ENCODE measurements around the gene FRY. TPM values are rescaled to one million over a fixed set of nuclear protein-coding genes. Genes with fewer than 3 reads are reported as not detected.

FRY gene
- total RNA-seq, 2 donors from 2014 or later = 122 to 165 TPM

DNA sequence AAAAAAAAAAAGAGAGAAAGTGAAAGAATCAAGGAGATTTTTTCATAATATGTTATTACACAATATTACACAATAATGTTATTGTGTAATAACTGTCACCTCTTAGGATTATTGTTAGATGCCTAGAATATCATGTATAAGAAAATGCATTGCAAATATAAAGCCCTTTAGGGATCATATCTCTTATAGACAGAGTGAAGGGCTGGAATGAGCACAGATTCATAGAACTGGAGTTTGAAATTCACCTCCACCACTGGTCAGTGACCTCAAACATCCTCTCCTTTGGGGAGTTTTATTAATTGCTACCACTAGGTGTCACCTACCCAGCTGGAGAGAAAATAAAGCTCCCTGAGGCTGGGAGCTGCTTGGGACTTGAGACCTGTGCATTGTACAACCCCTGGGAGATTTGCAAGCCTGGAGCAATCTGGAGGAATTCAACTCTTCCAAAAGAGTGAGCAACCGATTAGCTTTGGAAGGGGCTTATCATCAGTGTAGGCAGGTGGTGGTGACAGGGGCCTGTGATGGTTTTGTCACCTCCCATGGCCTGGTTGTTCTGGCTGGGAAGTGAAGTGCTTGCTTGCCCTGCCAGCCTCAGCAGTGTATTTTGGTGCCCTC, 30.3 kb upstream of the FRY start:
- TF ChIP-seq, protein P1, sequence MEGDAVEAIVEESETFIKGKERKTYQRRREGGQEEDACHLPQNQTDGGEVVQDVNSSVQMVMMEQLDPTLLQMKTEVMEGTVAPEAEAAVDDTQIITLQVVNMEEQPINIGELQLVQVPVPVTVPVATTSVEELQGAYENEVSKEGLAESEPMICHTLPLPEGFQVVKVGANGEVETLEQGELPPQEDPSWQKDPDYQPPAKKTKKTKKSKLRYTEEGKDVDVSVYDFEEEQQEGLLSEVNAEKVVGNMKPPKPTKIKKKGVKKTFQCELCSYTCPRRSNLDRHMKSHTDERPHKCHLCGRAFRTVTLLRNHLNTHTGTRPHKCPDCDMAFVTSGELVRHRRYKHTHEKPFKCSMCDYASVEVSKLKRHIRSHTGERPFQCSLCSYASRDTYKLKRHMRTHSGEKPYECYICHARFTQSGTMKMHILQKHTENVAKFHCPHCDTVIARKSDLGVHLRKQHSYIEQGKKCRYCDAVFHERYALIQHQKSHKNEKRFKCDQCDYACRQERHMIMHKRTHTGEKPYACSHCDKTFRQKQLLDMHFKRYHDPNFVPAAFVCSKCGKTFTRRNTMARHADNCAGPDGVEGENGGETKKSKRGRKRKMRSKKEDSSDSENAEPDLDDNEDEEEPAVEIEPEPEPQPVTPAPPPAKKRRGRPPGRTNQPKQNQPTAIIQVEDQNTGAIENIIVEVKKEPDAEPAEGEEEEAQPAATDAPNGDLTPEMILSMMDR (IDR thresholded peaks at IDR 0.05) = peak; percentile 49
- H3K27me3 ChIP-seq (replicated peaks; ENCODE audit: insufficient read depth) = no peaks in the 10 kb centered on the region
- H3K4me3 ChIP-seq = no peak overlapping the region
- no peak for DNase-seq (ENCODE audit: low spot score)
- ATAC-seq (ENCODE audit: insufficient number of reproducible peaks, low FRiP score, low read depth) = no peak
- peaks cover 10 to 41% of the 10 kb centered on the region in 2 donors for H3K4me1 ChIP-seq (ENCODE audit: control insufficient read depth in 1 of 2, low read depth in 2 of 2)
- H3K9me3 ChIP-seq = no peaks in the 10 kb centered on the region
- H3K27ac ChIP-seq = no peak overlapping the region
- H3K36me3 ChIP-seq = no peaks in the 10 kb centered on the region

DNA sequence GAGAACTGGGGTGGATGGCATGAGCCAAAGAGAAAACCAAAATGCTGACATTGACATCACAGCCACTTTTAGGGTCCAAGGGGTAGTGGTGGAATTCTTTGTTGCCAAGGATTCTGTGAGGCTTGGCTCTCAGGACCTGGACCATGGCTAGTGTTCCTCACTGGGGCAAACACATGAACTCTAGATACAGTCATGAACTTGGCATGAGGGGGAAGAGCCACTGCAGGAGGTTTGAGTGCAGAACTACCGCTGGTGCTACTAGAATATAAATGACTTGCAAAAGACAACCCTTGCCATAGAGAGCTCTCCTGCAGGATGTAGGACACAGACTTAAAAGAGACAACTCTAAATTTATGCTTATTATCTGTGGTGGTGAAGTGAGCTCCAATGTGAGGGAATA, 29.8 kb upstream of the FRY start:
- no peak for DNase-seq (ENCODE audit: low spot score)
- Histone ChIP-seq H3K4me3 (no peak overlapping the region), H3K27me3 (replicated peaks; ENCODE audit: insufficient read depth) (no peaks in the 10 kb centered on the region), H3K27ac (no peak overlapping the region), H3K9me3 (no peaks in the 10 kb centered on the region), H3K4me1 (ENCODE audit: control insufficient read depth in 1 of 2, low read depth in 2 of 2) (peaks cover 10 to 37% of the 10 kb centered on the region in 2 donors), H3K36me3 (no peaks in the 10 kb centered on the region)
- no peak for ATAC-seq (ENCODE audit: insufficient number of reproducible peaks, low FRiP score, low read depth)
- TF ChIP-seq, protein P1 (IDR thresholded peaks at IDR 0.05) = no peak

DNA sequence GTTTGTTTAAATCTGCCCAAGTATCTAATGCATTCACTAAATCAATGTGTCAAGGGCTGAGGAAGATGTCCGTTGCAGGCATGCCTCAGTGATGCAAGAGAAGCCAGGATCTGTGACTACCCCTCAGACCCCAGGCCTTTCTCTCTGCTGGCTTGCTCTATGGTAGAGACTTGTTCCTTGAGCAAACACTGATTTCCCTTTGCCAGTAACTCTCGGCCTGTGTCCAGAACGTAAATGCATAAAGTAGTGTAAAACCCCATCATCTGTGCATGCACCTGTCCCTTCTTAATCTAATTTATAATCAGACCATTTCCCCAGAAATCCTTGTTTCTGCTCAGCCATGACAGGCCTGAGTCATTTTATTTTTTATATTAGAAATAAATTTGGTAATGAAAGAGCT, 28.7 kb upstream of the FRY start:
- Histone ChIP-seq H3K4me3 (no peak overlapping the region), H3K27ac (peak overlapping the region in 1 of 2 donors; percentile 56)
- TF ChIP-seq, protein P1 (IDR thresholded peaks at IDR 0.05) = no peak

DNA sequence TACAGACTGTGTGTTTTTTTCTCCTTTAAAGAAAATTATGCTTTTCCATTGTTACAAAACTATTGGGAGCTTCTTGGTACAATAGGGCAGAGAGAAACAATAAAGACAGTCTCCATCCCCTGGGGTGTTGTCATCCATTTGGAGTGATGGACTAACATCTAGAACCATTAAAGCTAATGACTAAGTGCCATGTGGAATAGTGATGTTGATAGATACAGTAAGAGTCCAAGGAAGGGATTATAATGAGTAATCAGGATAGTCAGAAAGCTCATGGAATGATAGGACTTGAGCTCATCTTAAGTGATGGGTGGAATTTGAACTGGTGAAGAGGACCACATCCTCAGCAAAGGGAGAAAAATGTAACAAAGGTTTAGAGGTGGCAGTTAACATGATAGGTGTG, 24.1 kb upstream of the FRY start:
- Histone ChIP-seq H3K4me3 (no peak overlapping the region), H3K4me1 (ENCODE audit: control insufficient read depth in 1 of 2, low read depth in 2 of 2) (peaks cover 11 to 34% of the 10 kb centered on the region in 2 donors), H3K9me3 (no peaks in the 10 kb centered on the region), H3K27me3 (replicated peaks; ENCODE audit: insufficient read depth) (no peaks in the 10 kb centered on the region), H3K36me3 (no peaks in the 10 kb centered on the region), H3K27ac (no peak overlapping the region)
- no peak for ATAC-seq (ENCODE audit: insufficient number of reproducible peaks, low FRiP score, low read depth)
- no peak for DNase-seq (ENCODE audit: low spot score)
- TF ChIP-seq, protein P1 (IDR thresholded peaks at IDR 0.05) = no peak

More for the DNA sequence above, 28.7 kb upstream of the FRY start:
- no peak for ATAC-seq (ENCODE audit: insufficient number of reproducible peaks, low FRiP score, low read depth)
- H3K36me3 ChIP-seq = no peaks in the 10 kb centered on the region
- no peak for DNase-seq (ENCODE audit: low spot score)
- H3K9me3 ChIP-seq = no peaks in the 10 kb centered on the region
- H3K4me1 ChIP-seq (ENCODE audit: control insufficient read depth in 1 of 2, low read depth in 2 of 2) = peaks cover 5 to 28% of the 10 kb centered on the region in 2 donors
- no peaks in the 10 kb centered on the region for H3K27me3 ChIP-seq (replicated peaks; ENCODE audit: insufficient read depth)

DNA sequence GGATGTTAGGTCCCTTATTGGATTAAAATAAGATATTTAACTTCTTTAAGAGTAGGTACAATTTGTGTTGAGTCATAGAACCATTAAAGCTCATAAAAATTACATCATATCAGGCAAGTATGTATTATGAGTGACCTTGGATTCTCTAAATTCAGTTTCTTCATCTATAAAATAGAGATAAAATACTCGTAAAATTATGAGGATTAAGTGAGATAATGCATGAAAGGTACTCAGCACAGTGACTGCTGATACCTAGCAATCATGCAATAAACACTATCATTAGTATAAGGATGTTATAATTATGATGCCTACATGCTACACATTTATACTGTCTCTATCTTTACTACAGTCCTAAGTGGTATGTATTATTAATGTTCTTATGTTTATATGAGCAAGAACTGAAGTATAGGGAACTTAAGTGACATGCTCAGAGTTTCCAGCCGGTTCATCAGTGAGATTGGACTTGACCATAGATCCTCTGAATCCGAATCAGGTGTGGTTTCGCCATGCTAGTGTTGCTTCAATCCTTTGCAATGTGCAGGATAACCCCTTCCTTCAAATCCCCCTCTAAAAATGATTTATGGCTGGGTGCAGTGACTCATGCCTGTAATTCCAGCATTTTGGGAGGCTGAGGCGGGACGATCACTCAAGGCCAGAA, 22.9 kb upstream of the FRY start:
- TF ChIP-seq, protein P1 (IDR thresholded peaks at IDR 0.05) = no peak
- Histone ChIP-seq H3K36me3 (no peaks in the 10 kb centered on the region), H3K4me3 (no peak overlapping the region), H3K9me3 (no peaks in the 10 kb centered on the region), H3K27me3 (replicated peaks; ENCODE audit: insufficient read depth) (no peaks in the 10 kb centered on the region), H3K27ac (no peak overlapping the region), H3K4me1 (ENCODE audit: control insufficient read depth in 1 of 2, low read depth in 2 of 2) (peaks cover 11 to 33% of the 10 kb centered on the region in 2 donors)
- DNase-seq (ENCODE audit: low spot score) (no peak), ATAC-seq (ENCODE audit: insufficient number of reproducible peaks, low FRiP score, low read depth) (no peak)
